Measurements from ENCODE around the gene TMEM184B.

DNA sequence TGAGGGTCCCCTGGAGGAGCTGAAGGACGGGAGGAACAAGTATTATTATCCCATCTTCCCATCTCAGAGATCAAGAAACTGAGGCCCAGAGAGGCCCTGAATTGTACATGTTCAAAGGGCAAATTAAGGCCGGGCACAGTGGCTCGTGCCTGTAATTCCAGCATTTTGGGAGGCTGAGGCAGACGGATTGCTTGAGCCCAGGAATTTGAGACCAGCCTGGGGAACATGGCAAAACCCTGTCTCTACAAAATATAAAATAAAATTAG lies 99.2 kb downstream of the TMEM184B start:
- TF ChIP-seq, protein P1, sequence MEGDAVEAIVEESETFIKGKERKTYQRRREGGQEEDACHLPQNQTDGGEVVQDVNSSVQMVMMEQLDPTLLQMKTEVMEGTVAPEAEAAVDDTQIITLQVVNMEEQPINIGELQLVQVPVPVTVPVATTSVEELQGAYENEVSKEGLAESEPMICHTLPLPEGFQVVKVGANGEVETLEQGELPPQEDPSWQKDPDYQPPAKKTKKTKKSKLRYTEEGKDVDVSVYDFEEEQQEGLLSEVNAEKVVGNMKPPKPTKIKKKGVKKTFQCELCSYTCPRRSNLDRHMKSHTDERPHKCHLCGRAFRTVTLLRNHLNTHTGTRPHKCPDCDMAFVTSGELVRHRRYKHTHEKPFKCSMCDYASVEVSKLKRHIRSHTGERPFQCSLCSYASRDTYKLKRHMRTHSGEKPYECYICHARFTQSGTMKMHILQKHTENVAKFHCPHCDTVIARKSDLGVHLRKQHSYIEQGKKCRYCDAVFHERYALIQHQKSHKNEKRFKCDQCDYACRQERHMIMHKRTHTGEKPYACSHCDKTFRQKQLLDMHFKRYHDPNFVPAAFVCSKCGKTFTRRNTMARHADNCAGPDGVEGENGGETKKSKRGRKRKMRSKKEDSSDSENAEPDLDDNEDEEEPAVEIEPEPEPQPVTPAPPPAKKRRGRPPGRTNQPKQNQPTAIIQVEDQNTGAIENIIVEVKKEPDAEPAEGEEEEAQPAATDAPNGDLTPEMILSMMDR (IDR thresholded peaks at IDR 0.05) = no peak
- TF ChIP-seq POLR2A (IDR thresholded peaks at IDR 0.05) = no peak
